ENCODE measurements around the gene MTFP1.

GRCh38 chr22:30426388-30427353, 1.1 kb downstream of the MTFP1 start:
- peak; percentile 59 to 71 (median 67) for TF ChIP-seq POLR2AphosphoS5 (IDR thresholded peaks at IDR 0.05)
- TF ChIP-seq, protein P1, sequence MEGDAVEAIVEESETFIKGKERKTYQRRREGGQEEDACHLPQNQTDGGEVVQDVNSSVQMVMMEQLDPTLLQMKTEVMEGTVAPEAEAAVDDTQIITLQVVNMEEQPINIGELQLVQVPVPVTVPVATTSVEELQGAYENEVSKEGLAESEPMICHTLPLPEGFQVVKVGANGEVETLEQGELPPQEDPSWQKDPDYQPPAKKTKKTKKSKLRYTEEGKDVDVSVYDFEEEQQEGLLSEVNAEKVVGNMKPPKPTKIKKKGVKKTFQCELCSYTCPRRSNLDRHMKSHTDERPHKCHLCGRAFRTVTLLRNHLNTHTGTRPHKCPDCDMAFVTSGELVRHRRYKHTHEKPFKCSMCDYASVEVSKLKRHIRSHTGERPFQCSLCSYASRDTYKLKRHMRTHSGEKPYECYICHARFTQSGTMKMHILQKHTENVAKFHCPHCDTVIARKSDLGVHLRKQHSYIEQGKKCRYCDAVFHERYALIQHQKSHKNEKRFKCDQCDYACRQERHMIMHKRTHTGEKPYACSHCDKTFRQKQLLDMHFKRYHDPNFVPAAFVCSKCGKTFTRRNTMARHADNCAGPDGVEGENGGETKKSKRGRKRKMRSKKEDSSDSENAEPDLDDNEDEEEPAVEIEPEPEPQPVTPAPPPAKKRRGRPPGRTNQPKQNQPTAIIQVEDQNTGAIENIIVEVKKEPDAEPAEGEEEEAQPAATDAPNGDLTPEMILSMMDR (IDR thresholded peaks at IDR 0.05 in 8 of 11, conservative IDR thresholded peaks at IDR 0.05 in 3 of 11), result peak; percentile 39 to 83 (median 76)

All from spleen (tissue), 7 donors.